NCI-H526 treated with DMSO at 0.1 percent for 48 hours (cell line): ENCODE measurements around the gene GAS6.
A peak's percentile ranks its signal among the peaks of the same experiment; 100 is the strongest.

Experiments used
- DNase-seq: peaks from one replicate; lab custom pipeline; 2025; lab: John Stamatoyannopoulos, UW

Gene GAS6

DNA sequence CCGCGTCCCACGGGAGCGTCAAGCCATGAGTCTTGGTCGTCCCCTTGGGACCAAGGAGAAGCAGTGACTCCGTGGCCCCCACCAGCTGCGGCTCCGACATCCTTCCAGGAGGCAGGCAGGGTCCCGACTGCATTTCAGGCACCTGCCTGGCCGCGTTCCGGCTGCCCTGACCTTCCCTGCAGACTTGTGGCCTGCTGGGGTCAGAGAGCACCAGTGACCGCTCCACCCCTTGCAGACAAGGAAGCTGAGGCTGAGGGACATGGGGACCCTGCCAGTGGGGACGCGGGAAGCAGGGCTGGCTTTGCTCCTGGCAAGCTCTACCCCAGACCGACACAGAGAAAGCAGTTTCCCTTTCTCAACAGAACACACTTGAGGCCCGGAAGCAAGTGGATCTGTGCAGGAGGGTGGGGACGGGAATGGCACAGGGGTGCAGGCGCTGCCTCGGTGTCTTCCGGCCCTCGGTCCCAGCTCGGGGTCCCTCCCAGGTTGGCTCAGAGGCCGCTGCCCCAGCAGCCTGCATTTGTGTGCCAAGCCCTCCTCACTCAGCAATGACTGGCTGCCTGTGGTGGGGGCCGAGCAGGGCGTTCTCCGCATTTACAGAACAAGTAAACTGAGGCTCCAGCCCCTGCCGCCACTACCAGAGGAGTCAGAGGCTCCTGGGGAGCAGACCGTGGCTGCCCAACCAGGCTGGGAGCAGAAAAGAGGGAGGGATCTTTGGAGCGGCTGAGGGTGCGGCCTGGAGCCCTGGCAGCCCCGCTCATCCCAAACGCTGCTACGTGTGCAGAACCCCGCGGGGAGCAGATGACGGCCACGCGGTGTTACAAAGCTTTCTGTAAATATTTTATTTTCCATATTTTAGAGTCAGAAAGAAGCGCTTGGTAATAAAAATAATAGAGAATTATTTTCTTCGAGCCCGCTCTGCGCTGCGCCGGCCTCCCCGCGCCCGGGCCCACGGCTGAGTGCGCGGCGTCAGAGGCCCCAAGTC, 43.9 kb downstream of the GAS6 start:
- DNase-seq: no peak

DNA sequence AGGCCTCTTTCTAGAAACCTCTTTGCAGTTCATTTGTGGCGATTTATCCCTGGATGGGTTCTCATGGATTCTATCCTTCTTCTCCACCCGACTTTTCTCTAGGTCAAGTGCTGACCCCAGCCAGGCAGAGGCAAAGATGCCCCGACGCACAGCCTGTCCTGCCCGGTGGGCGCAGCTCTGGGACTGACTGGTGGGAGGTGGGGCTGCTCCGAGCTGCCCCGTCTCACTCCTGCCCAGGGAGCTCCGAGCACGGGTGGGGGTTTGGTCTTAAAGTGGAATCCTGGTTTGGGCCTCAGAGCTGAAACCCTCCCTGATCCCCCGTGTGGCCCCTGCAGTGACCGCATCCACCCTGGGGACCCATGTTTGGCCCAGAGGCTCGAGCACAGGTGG, 44.5 kb downstream of the GAS6 start:
- no peak for DNase-seq

DNA sequence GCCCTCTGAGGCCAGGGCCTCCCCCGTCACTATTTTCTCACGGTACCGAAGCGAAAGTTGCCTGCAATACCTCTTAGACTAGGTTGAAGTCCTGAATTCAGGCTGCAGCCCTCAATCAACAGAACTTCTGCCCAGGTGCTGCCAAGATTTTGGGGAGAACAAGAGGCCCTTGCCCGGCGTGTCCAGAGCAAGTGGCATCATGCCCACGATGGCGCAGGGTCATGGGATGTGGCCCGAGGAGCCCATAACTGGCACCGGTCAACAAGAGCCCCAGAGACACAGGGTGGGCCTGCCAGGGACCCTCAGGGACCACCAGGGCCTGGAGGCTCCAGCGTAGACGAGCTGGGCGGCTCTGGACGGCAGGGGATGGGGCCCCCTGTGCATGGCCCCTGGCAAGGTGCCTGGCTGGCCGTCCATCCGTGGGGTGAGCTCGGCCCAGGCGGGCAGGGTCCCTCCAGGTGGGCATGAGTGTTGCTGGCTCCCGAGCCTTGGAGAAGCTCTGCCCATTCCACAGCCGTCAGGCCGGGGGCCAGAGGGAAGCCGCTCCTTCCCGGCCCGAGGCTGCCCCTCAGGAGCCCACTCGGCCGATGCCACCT, 45.1 kb downstream of the GAS6 start:
- no peak for DNase-seq

DNA sequence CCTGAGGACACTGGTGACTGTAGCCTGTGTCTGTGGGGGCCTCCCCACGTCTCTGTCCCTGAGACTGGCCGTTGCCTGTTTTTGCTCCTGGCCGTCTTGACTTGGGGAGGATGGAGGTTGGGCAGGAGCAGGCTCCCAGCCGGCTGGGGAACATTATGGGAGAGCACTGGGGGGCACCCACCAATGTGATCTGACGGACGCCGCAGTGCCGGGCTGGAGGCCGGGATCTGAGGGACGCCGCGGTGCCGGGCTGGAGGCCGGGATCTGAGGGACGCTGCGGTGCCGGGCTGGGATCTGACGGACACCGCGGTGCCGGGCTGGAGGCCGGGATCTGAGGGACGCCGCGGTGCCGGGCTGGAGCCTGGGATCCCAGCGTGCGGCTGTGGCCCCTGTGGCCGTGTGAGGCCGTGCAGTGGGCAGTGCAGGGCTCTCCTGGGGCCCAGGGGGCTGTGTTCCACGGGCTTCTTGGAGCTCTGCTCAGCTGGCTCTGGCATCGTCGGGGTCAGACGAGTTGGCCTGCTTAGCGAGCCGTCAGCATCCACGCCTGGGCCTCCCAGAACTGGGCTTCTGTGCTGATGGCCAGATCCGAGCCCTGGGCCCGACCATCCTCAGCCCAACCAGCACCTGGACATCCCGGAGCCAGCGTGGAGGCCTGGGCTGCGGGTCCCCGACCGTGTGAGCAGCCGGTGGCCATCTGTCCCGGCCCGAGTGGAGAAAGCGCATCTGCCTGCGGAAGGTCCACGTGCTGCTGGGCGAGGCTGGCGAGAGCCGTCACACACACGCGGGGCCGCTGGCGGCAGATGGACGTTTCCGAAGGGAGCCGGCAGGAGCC, 45.8 kb downstream of the GAS6 start:
- DNase-seq: no peak

DNA sequence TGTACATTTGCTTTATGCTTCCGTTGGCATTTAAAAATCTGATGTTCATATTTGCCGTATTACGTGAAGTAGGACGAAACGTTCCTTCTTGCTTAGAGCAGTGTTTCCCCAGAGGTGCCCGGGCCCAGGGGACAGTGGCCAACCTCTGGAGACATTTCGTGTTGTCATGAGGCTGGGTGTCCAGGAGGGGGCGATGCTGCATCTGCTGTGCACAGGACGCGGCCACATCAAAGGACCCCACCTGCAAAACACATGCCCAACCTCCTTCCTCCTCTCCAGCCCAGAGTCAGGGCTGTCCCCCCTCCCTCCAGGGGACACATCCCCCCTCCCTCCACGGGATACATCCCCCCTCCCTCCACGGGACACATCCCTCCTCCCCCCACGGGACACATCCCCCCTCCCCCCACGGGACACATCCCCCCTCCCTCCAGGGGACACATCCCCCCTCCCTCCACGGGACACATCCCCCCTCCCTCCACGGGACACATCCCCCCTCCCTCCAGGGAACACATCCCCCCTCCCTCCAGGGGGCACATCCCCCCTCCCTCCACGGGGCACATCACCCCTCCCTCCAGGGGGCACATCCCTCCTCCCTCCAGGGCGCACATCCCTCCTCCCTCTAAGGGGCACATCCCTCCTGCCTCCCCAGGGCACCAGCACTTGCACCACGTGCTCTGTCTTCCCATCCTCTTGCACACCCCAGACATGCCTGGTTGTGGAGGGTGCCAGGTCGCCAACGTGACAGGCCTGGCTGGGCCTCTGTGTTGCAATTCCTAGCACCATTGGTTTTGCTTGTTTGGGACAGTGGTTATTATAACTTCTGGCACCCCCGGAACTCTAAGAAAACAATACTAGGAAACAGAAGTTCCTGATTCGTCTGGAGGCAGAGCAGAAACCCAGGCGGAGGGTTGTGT, 46.7 kb downstream of the GAS6 start:
- peak; percentile 78 for DNase-seq

DNA sequence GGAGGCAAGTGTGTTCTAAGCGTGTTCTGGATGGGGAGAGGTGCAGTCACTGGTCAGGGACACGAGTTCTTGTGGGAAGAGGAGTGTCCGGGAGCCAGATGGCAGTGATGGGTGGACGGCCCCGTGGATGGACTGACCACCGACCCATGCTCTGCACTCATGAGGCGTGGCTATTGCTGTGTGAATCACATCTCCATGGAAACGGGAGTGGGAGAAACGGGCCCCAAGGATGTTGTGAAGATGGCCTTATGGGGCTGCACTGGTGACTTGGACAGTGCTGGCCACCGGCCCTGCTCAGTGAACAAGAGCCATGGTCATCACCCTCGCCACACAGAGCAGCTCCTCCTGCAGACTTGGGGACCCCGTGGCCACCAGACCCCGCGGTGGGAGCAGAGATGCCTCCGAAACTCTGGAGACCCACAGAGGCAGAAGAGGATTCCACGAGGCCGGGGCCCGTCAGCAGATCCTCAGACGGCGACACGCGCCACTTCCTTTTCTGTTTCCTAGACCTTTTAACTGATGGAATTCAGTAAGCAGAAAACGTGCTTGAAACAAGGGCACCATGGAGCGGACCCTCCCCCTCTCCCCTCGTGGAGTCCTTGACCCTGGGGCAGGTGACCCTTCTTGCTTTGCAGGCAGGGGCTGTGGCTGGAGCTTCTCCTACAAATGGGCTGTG, 47.5 kb downstream of the GAS6 start:
- DNase-seq: no peak

DNA sequence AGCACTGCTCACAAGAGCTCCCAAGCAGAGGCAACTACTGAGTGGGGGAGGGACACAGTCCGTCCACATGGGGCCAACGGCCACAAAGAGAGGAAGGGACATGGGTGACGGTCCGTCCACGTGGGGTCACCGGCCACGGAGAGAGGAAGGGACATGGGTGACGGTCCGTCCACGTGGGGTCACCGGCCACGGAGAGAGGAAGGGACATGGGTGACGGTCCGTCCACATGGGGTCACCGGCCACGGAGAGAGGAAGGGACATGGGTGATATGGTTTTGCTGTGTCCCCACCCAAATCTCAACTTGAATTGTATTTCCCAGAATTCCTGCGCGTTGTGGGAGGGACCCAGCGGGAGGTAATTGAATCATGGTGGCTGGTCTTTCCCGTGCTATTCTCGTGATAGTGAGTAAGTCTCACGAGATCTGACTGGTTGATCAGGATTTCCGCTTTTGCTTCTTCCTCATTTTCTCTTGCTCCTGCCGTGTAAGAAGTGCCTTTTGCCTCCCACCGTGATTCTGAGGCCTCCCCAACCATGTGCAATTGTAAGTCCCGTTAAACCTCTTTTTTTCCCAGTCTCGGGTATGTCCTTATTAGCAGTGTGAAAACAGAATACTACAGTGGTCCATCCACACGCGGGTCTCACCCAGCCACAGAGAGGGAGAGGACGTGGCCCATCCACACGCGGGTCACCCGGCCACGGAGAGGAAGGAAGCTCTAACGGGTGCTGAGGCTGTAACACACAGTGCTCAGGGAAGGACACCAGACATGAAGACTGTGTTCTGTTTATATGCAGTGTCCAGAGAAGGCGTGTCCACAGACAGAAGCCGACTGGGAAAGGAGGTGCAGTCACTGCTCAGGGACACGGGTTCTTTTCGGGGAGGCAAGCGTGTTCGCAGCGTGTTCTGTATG, 48.5 kb downstream of the GAS6 start:
- DNase-seq: no peak

DNA sequence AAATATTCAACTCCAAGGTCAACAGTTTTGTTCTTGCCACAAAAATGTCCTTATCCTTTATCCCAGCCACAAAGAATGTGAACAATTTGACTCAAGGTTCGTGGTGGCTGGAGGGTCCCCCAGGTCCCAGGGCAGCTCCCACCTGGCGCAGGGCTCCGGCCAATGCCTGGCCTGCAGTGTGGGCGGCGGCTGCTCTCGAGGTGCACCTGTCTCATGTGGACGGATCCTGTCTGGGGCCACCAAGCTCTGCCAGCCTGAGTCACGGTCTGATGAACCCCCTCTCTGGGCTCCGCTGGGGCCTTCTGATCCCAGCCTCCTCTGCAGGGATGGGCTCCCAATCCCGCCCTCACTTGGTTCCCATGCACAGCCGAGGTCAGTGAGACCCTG, 49.4 kb downstream of the GAS6 start:
- no peak for DNase-seq

DNA sequence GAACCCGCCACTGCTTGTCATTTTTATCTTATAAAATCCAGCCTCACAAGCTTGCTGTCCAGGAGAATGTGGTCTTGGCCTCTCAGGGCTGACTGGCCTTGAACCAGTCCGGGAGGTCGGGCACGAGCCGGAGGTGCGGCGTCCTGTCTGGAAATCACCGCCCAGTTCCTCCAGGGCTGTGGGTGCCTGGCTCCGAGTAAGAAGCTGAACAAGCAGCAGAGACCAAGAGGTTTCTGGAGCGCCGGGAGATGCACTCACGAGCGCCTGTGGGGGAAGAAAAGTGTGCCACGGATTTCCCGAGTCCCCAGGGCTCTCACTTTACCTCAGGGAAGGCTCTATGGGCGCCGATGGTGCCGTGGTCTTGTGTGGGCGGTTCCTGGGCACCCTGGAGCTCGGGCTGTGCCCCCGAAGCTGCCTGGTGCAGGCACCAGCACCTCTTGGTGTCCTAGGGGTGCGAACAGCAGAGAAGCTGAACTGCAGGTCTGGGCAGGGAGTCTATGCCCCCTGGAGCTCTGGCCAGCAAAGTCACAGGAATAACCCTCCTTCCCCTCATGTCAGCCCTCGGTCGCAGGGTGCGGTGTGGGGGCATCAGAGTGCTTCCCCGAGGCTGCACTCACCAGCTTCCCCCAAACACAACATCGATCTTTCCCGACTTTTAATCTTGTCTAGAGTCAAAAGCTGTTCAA, 50.0 kb downstream of the GAS6 start:
- no peak for DNase-seq

DNA sequence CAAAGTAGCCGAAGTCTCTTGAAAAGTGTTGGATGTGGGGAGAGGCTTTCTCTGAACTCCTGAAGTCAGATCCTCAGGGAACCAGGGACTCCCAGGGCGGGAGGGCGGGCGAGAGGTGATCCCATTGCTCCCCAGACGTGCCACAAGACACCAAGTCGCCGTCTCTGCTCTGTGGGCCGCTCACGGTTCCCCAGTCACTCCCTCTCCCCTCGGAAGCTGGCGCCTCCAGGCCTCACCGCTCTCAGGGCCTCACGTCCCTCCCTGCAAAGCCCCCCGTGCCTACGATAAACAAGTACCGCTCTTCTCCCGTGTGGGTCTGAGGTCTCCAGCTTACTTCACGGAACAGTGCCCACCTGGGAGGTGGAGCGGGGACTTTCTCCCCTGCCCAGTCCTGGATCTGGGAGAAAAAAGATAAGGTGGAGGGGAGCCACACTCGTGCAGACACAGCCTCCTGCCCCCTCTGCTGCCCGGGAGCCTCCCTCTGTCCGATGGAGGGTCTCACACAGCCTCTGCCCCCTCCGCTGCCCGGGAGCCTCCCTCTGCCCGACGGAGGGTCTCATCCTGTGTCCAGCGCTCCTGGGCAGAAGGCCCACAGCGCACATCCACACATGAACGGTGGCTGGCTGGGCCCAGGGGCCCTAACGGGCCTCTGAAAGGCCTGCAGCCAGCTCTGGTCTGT, 50.7 kb downstream of the GAS6 start:
- no peak for DNase-seq

DNA sequence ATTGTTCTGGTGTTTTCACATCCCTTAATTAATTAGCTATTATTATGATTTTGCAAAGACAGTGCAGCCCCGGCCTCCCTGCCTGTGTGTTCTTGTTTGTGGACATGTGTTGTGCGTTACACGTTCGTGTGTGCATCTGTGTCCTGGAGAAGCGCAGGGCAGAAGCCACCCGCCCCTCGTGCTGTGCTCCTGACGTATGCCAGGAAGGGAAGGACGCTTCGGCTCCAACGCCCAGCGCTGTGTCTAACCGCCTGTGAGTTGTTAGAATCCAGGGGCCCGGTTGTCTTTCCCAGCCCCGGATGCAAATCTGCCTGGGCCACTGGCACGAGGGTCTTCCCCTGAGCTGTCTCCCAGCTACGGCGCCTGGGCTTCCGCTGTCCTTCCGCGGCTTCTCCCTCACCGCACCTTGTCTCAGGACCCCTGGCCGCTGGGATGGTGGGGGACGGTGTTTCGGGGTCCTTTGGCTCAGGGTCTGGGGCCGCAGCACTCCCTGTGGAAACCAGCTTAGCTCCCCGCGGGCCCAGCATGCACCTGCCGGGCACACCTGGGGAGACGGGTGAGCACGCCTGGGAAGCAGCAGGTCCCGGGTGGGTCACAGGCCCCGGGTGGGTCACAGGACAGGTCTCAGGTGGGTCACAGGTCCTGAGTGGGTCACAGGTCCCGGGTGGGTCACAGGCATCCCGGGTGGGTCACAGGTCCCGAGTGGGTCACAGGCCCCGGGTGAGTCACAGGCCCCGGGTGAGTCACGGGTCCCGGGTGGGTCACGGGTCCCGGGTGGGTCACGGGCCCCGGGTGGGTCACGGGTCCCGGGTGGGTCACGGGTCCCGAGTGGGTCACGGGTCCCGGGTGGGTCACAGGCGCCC, 51.5 kb downstream of the GAS6 start:
- DNase-seq: peak; percentile 32

DNA sequence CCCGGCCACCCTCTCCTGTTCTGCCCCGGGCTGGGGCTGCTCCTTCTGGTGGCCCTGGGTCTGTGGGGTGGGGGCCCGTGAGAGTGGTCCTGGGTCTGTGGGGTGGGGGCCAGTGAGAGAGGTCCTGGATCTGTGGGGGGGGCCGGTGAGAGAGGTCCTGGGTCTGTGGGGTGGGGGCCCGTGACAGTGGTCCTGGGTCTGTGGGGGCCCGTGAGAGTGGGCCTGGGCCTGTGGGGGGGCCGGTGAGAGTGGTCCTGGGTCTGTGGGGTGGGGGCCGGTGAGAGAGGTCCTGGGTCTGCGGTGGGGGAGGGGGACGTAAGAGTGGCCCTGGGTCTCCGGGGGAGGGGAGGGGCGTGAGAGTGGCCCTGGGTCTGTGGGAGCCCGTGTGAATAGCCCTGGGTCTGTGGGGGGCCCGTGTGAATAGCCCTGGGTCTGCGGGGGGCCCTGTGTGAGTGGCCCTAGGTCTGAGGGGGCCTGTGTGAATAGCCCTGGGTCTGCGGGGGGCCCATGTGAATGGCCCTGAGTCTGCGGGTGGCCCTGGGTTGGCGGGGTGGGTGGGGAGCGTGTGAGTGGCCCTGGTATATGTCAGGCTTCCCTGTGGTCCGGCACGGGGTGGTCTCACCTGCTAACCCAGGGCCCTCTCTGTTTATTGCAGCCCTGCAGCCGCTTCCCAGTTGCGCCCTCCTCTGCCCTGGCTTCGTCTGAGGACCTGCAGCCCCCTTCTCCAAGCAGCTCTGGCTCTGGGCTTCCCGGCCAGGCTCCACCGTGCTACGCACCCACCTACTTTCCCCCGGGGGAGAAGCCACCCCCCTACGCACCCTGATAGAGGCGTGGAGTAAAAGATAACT, 52.6 kb downstream of the GAS6 start:
- DNase-seq: no peak

DNA sequence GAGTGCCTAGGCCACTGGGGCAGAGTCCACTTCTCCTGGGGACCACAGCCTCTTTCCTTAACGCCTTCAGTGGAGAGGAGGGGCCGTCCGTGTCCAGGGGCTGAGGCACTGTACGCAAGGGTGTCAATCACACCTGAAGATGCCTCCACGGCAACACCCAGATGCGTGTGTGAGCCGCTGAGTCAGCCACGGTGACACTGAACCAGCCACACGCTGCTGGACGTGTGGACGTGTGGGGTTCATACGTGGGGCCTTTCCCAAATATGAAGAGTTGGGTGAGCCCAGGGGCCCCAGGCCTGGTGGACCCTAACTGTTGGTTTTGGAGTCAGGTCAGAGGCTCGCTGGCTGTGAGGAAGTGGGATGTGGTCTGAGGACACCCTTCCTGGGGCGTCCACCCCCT, 53.2 kb downstream of the GAS6 start:
- no peak for DNase-seq

DNA sequence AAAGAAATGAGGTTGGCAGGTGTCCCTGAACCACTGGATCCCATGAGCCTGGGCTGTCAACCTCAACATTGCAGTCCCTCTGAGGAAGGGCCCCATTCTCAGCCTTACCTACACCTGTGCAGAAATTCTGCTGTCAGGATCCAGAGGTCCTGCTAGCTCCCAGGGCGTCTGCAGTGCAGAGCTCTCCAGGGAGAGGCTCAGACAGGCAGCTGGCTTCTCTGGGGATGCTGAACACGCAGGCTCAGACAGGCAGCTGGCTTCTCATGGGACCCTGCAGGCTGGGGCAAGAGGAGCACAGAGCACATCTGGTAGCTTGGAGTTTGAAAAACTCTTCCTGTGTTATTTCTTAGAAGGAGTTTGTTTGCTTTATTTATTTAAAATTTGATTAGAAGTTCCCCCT, 53.9 kb downstream of the GAS6 start:
- no peak for DNase-seq

DNA sequence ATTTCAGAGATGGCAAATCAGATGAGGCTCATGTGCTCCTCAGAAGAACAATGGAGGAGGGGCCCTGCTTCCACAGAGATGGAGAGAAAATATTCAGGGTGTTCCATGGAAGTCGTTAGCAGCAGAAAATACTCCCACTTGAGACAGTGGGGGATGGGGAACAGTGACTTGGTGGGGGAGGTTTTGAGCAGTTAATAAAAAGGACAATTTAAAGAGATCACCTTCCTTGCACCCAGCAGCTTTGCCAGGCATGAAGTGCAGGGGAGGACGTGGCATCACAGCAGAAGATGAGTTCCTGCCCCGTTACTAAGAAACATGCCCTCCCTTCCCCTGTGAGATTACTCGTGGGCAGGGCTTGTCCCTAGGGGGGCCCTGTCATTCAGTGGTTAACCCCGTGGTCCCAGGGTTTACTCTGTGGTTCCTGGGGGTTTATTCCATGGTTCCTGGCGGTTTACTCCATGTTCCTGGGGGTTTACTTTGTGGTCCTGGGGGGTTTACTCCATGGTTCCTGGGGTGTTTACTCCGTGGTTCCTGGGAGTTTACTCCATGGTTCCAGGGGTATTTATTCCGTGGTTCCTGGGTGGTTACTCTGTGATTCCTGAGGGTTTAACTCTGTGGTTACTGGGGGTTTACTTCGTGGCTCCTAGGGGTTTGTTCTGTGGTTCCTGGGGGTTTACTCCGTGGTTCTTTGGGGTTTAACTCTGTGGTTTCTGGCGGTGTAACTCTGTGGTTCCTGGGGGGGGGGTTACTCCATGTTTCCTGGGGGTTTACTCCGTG, 55.6 kb downstream of the GAS6 start:
- no peak for DNase-seq

DNA sequence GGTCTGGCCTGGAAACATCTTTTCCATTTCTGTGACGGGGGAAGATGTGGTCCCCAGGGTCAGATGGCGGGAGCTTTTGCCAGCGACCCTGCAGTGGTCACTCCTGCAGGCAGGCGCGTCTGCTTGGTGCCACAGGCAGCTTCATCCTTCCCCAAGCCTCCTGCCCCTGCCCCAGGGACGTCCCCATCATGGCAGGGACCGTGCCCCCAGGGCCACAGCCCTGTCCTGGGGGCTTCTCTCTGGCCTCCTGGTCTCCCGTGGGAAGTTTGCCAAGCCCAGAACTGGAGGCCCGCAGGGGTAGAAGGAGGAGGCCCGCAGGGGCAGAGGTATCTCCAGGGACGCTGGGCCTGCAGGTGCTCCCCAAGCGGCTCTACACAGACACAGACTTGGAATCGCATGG, 57.4 kb downstream of the GAS6 start:
- DNase-seq: no peak
